NCI-H1694 (cell line): ENCODE results near the gene RAX2.
"Not testable (repeated sequence)": the region's sequence is repeated elsewhere in the genome, so short reads cannot be mapped to it uniquely, and the experiment has no call there.

ENCODE experiments used
- DNase-seq: peaks from one replicate; lab custom pipeline; 2025; lab: John Stamatoyannopoulos, UW

The RAX2 gene

GRCh38 chr19:3760871-3761361 is 11.1 kb downstream of the RAX2 start:
- no peak for DNase-seq

- DNase-seq = no peak
These were observed 12.4 kb downstream of the RAX2 start for GRCh38 chr19:3759482-3760254.

- DNase-seq = not testable (repeated sequence)
These were observed 13.7 kb downstream of the RAX2 start for GRCh38 chr19:3758297-3758696.

- DNase-seq = not testable (repeated sequence)
These were observed 14.3 kb downstream of the RAX2 start for GRCh38 chr19:3757705-3758104.

- no peak for DNase-seq
These were observed 18.2 kb downstream of the RAX2 start for GRCh38 chr19:3753631-3754410.

- DNase-seq = no peak
These were observed 19.5 kb downstream of the RAX2 start for GRCh38 chr19:3752492-3752891.

GRCh38 chr19:3751236-3751635 is 20.8 kb downstream of the RAX2 start:
- no peak for DNase-seq

- no peak for DNase-seq
These were observed 21.8 kb downstream of the RAX2 start for GRCh38 chr19:3750211-3750610.

- DNase-seq = no peak
These were observed 23.1 kb downstream of the RAX2 start for GRCh38 chr19:3748965-3749364.

GRCh38 chr19:3746371-3747056 is 25.5 kb downstream of the RAX2 start:
- DNase-seq = no peak

- no peak for DNase-seq
These were observed 26.5 kb downstream of the RAX2 start for GRCh38 chr19:3745363-3746045.

GRCh38 chr19:3743486-3743885 is 28.5 kb downstream of the RAX2 start:
- DNase-seq = no peak

GRCh38 chr19:3740431-3740830 is 31.6 kb downstream of the RAX2 start:
- no peak for DNase-seq

GRCh38 chr19:3738477-3739220 is 33.4 kb downstream of the RAX2 start:
- no peak for DNase-seq

- DNase-seq = no peak
These were observed 34.4 kb downstream of the RAX2 start for GRCh38 chr19:3737487-3738205.

- no peak for DNase-seq
These were observed 35.8 kb downstream of the RAX2 start for GRCh38 chr19:3736106-3736724.

GRCh38 chr19:3734310-3734600 is 37.8 kb downstream of the RAX2 start:
- DNase-seq = no peak

GRCh38 chr19:3733549-3734309 is 38.3 kb downstream of the RAX2 start:
- no peak for DNase-seq

GRCh38 chr19:3732108-3732507 is 39.9 kb downstream of the RAX2 start:
- DNase-seq = no peak
